HL-60 (cell line): ENCODE measurements around the gene PRKD1.

Experiments used
- POLR2AphosphoS5 ChIP-seq: IDR thresholded peaks from 2 replicates; pipeline ENCODE4 v1.6.1; 2012; ENCODE audit warnings: low read depth
- TF ChIP-seq, protein P1 (sequence below): IDR thresholded peaks from one replicate; pipeline ENCODE4 v1.5.1; 2011; ENCODE audit warnings: low read length, control low read depth, inconsistent platforms; ENCODE audit not compliant: insufficient read depth
- TF ChIP-seq, protein P2 (sequence below): IDR thresholded peaks from 2 replicates; pipeline ENCODE4 v1.6.1; 2012; ENCODE audit warnings: low read depth; ENCODE audit not compliant: insufficient replicate concordance

DNA sequence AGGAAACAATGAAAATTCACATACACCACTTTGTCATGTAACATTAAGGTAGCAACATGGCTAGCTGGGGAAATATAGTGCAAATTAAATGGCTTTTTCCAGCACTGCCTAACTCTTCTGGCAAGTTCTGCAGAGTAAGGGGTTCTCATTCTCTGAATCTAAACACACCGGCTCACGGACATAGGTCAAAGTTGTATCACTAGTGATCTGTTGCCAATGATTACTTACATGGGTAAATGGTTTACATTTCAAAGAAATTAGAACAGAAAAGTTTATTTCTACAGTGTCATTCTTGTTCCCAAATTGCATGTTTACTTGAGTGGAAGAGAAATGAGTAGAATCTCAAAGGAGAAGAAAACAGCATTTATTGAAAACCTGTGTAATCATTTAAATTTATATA, 381.9 kb downstream of the PRKD1 start:
- TF ChIP-seq, protein P1, sequence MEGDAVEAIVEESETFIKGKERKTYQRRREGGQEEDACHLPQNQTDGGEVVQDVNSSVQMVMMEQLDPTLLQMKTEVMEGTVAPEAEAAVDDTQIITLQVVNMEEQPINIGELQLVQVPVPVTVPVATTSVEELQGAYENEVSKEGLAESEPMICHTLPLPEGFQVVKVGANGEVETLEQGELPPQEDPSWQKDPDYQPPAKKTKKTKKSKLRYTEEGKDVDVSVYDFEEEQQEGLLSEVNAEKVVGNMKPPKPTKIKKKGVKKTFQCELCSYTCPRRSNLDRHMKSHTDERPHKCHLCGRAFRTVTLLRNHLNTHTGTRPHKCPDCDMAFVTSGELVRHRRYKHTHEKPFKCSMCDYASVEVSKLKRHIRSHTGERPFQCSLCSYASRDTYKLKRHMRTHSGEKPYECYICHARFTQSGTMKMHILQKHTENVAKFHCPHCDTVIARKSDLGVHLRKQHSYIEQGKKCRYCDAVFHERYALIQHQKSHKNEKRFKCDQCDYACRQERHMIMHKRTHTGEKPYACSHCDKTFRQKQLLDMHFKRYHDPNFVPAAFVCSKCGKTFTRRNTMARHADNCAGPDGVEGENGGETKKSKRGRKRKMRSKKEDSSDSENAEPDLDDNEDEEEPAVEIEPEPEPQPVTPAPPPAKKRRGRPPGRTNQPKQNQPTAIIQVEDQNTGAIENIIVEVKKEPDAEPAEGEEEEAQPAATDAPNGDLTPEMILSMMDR, result no peak
- no peak for TF ChIP-seq POLR2AphosphoS5
- TF ChIP-seq, protein P2, sequence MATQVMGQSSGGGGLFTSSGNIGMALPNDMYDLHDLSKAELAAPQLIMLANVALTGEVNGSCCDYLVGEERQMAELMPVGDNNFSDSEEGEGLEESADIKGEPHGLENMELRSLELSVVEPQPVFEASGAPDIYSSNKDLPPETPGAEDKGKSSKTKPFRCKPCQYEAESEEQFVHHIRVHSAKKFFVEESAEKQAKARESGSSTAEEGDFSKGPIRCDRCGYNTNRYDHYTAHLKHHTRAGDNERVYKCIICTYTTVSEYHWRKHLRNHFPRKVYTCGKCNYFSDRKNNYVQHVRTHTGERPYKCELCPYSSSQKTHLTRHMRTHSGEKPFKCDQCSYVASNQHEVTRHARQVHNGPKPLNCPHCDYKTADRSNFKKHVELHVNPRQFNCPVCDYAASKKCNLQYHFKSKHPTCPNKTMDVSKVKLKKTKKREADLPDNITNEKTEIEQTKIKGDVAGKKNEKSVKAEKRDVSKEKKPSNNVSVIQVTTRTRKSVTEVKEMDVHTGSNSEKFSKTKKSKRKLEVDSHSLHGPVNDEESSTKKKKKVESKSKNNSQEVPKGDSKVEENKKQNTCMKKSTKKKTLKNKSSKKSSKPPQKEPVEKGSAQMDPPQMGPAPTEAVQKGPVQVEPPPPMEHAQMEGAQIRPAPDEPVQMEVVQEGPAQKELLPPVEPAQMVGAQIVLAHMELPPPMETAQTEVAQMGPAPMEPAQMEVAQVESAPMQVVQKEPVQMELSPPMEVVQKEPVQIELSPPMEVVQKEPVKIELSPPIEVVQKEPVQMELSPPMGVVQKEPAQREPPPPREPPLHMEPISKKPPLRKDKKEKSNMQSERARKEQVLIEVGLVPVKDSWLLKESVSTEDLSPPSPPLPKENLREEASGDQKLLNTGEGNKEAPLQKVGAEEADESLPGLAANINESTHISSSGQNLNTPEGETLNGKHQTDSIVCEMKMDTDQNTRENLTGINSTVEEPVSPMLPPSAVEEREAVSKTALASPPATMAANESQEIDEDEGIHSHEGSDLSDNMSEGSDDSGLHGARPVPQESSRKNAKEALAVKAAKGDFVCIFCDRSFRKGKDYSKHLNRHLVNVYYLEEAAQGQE, result no peak
